ENCODE measurements around the gene FNBP1L. TPM values are rescaled to one million over a fixed set of nuclear protein-coding genes. Genes with fewer than 3 reads are reported as not detected.

The FNBP1L gene
- total RNA-seq, 6 experiments from 2014 or later: 9.0 to 15.6 (median 12.1) TPM

GRCh38 chr1:93502571-93502970, 54.7 kb downstream of the FNBP1L start:
- peaks cover 0 to 7% (median 0%) of the 10 kb centered on the region in 4 donors for H3K4me1 ChIP-seq
- WGBS (ENCODE audit: insufficient coverage, low coverage, low lambda C conversion rate, missing lambda C conversion rate): 93% methylated on average over 1 of the region's 1 CpG
- no peak overlapping the region for H3K4me3 ChIP-seq
- no peak overlapping the region for H3K27ac ChIP-seq
- H3K9me3 ChIP-seq: no peaks in the 10 kb centered on the region
- H3K36me3 ChIP-seq: no peaks in the 10 kb centered on the region
- intact Hi-C loops (cut with DNase I): no loop called here
- DNase-seq: no peak
- no peaks in the 10 kb centered on the region for H3K27me3 ChIP-seq
- ATAC-seq: no peak
- TF ChIP-seq POLR2A (IDR thresholded peaks at IDR 0.05): no peak
- TF ChIP-seq, protein P1, sequence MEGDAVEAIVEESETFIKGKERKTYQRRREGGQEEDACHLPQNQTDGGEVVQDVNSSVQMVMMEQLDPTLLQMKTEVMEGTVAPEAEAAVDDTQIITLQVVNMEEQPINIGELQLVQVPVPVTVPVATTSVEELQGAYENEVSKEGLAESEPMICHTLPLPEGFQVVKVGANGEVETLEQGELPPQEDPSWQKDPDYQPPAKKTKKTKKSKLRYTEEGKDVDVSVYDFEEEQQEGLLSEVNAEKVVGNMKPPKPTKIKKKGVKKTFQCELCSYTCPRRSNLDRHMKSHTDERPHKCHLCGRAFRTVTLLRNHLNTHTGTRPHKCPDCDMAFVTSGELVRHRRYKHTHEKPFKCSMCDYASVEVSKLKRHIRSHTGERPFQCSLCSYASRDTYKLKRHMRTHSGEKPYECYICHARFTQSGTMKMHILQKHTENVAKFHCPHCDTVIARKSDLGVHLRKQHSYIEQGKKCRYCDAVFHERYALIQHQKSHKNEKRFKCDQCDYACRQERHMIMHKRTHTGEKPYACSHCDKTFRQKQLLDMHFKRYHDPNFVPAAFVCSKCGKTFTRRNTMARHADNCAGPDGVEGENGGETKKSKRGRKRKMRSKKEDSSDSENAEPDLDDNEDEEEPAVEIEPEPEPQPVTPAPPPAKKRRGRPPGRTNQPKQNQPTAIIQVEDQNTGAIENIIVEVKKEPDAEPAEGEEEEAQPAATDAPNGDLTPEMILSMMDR (IDR thresholded peaks at IDR 0.05): no peak

- TF ChIP-seq, protein P1 (IDR thresholded peaks at IDR 0.05): no peak
- TF ChIP-seq POLR2A (IDR thresholded peaks at IDR 0.05): no peak
- H3K4me1 ChIP-seq: peaks cover 0 to 7% (median 0%) of the 10 kb centered on the region in 4 donors
- DNase-seq (no peak), ATAC-seq (no peak)
- WGBS (ENCODE audit: insufficient coverage, low coverage, low lambda C conversion rate, missing lambda C conversion rate): 91% methylated on average over 1 of the region's 3 CpGs
- H3K4me3 ChIP-seq: no peak overlapping the region
- no peaks in the 10 kb centered on the region for H3K9me3 ChIP-seq
- no peak overlapping the region for H3K27ac ChIP-seq
- intact Hi-C loops (cut with DNase I): no loop called here
- no peaks in the 10 kb centered on the region for H3K27me3 ChIP-seq
- H3K36me3 ChIP-seq: no peaks in the 10 kb centered on the region
Measured at GRCh38 chr1:93503163-93503562, 55.2 kb downstream of the FNBP1L start.

- Histone ChIP-seq H3K4me3 (no peak overlapping the region), H3K27ac (no peak overlapping the region), H3K27me3 (no peaks in the 10 kb centered on the region), H3K4me1 (peaks cover 0 to 7% (median 0%) of the 10 kb centered on the region in 4 donors), H3K36me3 (no peaks in the 10 kb centered on the region), H3K9me3 (no peaks in the 10 kb centered on the region)
- ATAC-seq (no peak), DNase-seq (no peak)
- TF ChIP-seq POLR2A (IDR thresholded peaks at IDR 0.05): no peak
- TF ChIP-seq, protein P1 (IDR thresholded peaks at IDR 0.05): no peak
- intact Hi-C loops (cut with DNase I): no loop called here
Measured at GRCh38 chr1:93503816-93504215, 55.9 kb downstream of the FNBP1L start.

DNA sequence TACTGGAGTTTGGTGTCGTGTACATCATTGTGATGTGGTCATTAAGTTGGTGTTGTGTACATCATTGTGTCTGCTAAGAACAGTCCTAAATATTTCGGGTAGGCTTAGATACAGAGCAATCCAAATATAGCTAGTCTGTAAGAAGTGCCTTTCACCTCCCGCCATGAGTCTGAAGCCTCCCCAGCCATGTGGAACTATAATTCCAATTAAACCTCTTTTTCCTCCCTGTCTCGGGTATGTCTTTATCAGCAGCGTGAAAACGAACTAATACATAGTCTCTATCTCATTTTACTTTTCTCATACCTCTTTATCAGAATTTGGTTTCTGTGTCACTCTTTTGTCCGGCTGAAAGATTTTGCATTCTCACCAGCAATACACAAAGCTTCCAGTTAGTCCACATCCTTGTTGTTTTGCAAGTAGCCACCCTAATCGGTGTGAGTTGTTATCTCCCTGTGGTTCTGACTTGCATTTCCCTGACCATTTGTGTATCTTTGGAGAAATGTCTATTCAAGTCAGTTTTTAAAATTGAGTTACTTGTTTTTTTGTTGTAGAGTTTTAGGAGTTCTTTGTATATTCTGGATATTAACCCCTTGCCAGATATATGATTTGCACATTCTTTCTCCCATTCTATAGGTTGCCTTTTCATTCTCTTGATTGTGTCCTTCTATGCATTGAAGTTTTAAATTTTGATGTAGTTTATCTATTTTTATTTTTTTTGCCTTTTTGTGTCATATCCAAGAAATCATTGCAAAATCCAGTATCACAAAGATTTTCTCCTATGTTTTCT, 56.5 kb downstream of the FNBP1L start:
- Histone ChIP-seq H3K4me3 (no peak overlapping the region), H3K27me3 (no peaks in the 10 kb centered on the region), H3K36me3 (no peaks in the 10 kb centered on the region), H3K9me3 (no peaks in the 10 kb centered on the region), H3K27ac (no peak overlapping the region), H3K4me1 (peaks cover 0 to 7% (median 0%) of the 10 kb centered on the region in 4 donors)
- intact Hi-C loops (cut with DNase I): no loop called here
- TF ChIP-seq POLR2A (IDR thresholded peaks at IDR 0.05): no peak
- TF ChIP-seq, protein P1 (IDR thresholded peaks at IDR 0.05): no peak
- WGBS (ENCODE audit: insufficient coverage, low coverage, low lambda C conversion rate, missing lambda C conversion rate): 82% methylated on average over 8 of the region's 8 CpGs
- ATAC-seq: no peak
- DNase-seq: no peak

Measured in right lobe of liver (tissue), 6 donors.